Glutamatergic neuron (in vitro differentiated cells): Measurements from ENCODE around the gene UBR4. TPM values are rescaled to one million over a fixed set of nuclear protein-coding genes. Genes with fewer than 3 reads are reported as not detected.

Source experiments
- DNase-seq: peaks from one replicate; pipeline ENCODE4 v3.0.0; 2022
- H3K27ac Mint-ChIP-seq: one replicate; pipeline ENCODE4 v1.8.0; 2020; ENCODE audit warnings: mild to moderate bottlenecking, mixed read lengths, inconsistent platforms; ENCODE audit not compliant: unreplicated experiment
- H3K27me3 Mint-ChIP-seq: one replicate; pipeline ENCODE4 v1.8.0; 2020; ENCODE audit warnings: mild to moderate bottlenecking, moderate library complexity, mixed read lengths, inconsistent platforms; ENCODE audit not compliant: unreplicated experiment
- H3K36me3 Mint-ChIP-seq: one replicate; pipeline ENCODE4 v1.8.0; 2020; ENCODE audit warnings: mild to moderate bottlenecking, mixed read lengths, inconsistent platforms; ENCODE audit not compliant: unreplicated experiment
- H3K4me1 Mint-ChIP-seq: one replicate; pipeline ENCODE4 v1.8.0; 2020; ENCODE audit warnings: mild to moderate bottlenecking, low read depth, mixed read lengths, inconsistent platforms; ENCODE audit not compliant: unreplicated experiment
- H3K4me3 Mint-ChIP-seq: one replicate; pipeline ENCODE4 v1.8.0; 2020; ENCODE audit warnings: mild to moderate bottlenecking, mixed read lengths, inconsistent platforms; ENCODE audit not compliant: unreplicated experiment
- H3K9me3 Mint-ChIP-seq: one replicate; pipeline ENCODE4 v1.8.0; 2020; ENCODE audit warnings: mild to moderate bottlenecking, moderate library complexity, mixed read lengths, inconsistent platforms; ENCODE audit not compliant: unreplicated experiment
- CTCF ChIP-seq: fragments of 200-600 bp; sonication (generic); IDR thresholded peaks from one replicate; pipeline ENCODE4 v1.5.0; 2021; ENCODE audit not compliant: partially characterized antibody, unreplicated experiment
- total RNA-seq: library from RNA; stranded (reverse); fragmentation: NEBNext Ultra II Directional; extraction: Animal tissue kit (Norgen Biotek cat#: 25700); gene quantifications from one replicate; pipeline ENCODE4 v1.2.1, GENCODE V29; 2021; ENCODE audit not compliant: unreplicated experiment

Gene UBR4
- total RNA-seq, 1 donor from 2014 or later: 176 TPM

GRCh38 chr1:19072285-19072981, 137.6 kb downstream of the UBR4 start:
- Mint-ChIP-seq H3K4me3 (no peak overlapping the region), H3K36me3 (peaks cover 4% of the 10 kb centered on the region), H3K4me1 (peaks cover 2% of the 10 kb centered on the region), H3K9me3 (peaks cover 3% of the 10 kb centered on the region), H3K27ac (no peak overlapping the region), H3K27me3 (peaks cover 1% of the 10 kb centered on the region)
- no peak for TF ChIP-seq CTCF
- DNase-seq: no peak

- H3K4me3 Mint-ChIP-seq: no peak overlapping the region
- no peak for TF ChIP-seq CTCF
- H3K9me3 Mint-ChIP-seq: peaks cover 3% of the 10 kb centered on the region
- H3K27me3 Mint-ChIP-seq: peaks cover 1% of the 10 kb centered on the region
- peaks cover 2% of the 10 kb centered on the region for H3K4me1 Mint-ChIP-seq
- H3K27ac Mint-ChIP-seq: no peak overlapping the region
- peaks cover 4% of the 10 kb centered on the region for H3K36me3 Mint-ChIP-seq
- DNase-seq: no peak
Measured at GRCh38 chr1:19071674-19072281, 138.3 kb downstream of the UBR4 start.

- H3K27me3 Mint-ChIP-seq: peaks cover 1% of the 10 kb centered on the region
- H3K27ac Mint-ChIP-seq: no peak overlapping the region
- no peak for DNase-seq
- peaks cover 4% of the 10 kb centered on the region for H3K36me3 Mint-ChIP-seq
- H3K4me3 Mint-ChIP-seq: no peak overlapping the region
- TF ChIP-seq CTCF: no peak
- peaks cover 2% of the 10 kb centered on the region for H3K4me1 Mint-ChIP-seq
- H3K9me3 Mint-ChIP-seq: peaks cover 3% of the 10 kb centered on the region
Measured at GRCh38 chr1:19070891-19071621, 139.0 kb downstream of the UBR4 start.

- H3K36me3 Mint-ChIP-seq: peaks cover 4% of the 10 kb centered on the region
- H3K4me3 Mint-ChIP-seq: no peak overlapping the region
- no peak for TF ChIP-seq CTCF
- H3K27ac Mint-ChIP-seq: no peak overlapping the region
- DNase-seq: no peak
- peaks cover 1% of the 10 kb centered on the region for H3K27me3 Mint-ChIP-seq
- peaks cover 2% of the 10 kb centered on the region for H3K4me1 Mint-ChIP-seq
- H3K9me3 Mint-ChIP-seq: no peaks in the 10 kb centered on the region
Measured at GRCh38 chr1:19070197-19070651, 139.8 kb downstream of the UBR4 start.
